Activated naive CD8-positive, alpha-beta T cell treated with anti-CD3 and anti-CD28 coated beads, Interleukin-2, amount 10 ng/mL, durations not matched to agents 7 days and 5 days (primary cell): ENCODE results near the gene BEND7. TPM values are rescaled to one million over a fixed set of nuclear protein-coding genes. Genes with fewer than 3 reads are reported as not detected.
A peak's percentile ranks its signal among the peaks of the same experiment; 100 is the strongest.
"Not testable (repeated sequence)": the region's sequence is repeated elsewhere in the genome, so short reads cannot be mapped to it uniquely, and the experiment has no call there.

ENCODE experiments used
- ATAC-seq: fragments of 150-1000 bp; cut with Tn5 transposase; one replicate; pipeline ENCODE4 v1.10.0; 2021; ENCODE audit warnings: low read depth, moderate library complexity
- POLR2A ChIA-PET: fragments of 350-600 bp; sonication (Branson Sonifier 250); formaldehyde crosslinking; loops from one replicate; lab custom pipeline; 2021; ENCODE audit warnings: antibody characterized with exemption; lab: Charles Lee
- DNase-seq: peaks from one replicate; pipeline ENCODE4 v3.0.0; 2021
- H3K27ac Mint-ChIP-seq: one replicate; pipeline ENCODE4 v1.8.0; 2022; ENCODE audit warnings: mild to moderate bottlenecking, mixed read lengths
- H3K27me3 Mint-ChIP-seq: one replicate; pipeline ENCODE4 v1.8.0; 2022; ENCODE audit warnings: mild to moderate bottlenecking, moderate library complexity, mixed read lengths
- H3K36me3 Mint-ChIP-seq: one replicate; pipeline ENCODE4 v1.8.0; 2021; ENCODE audit warnings: mild to moderate bottlenecking, mixed read lengths
- H3K4me1 Mint-ChIP-seq: one replicate; pipeline ENCODE4 v1.8.0; 2021; ENCODE audit warnings: mixed read lengths
- H3K4me3 Mint-ChIP-seq: one replicate; pipeline ENCODE4 v1.8.0; 2022; ENCODE audit warnings: mild to moderate bottlenecking, moderate library complexity, mixed read lengths
- H3K9me3 Mint-ChIP-seq: one replicate; pipeline ENCODE4 v1.8.0; 2021; ENCODE audit warnings: mixed read lengths
- total RNA-seq, 2 experiments: library from RNA; stranded (reverse); gene quantifications; one replicate each; pipeline ENCODE4 v1.2.3, GENCODE V29; 2021

The BEND7 gene, protein sequence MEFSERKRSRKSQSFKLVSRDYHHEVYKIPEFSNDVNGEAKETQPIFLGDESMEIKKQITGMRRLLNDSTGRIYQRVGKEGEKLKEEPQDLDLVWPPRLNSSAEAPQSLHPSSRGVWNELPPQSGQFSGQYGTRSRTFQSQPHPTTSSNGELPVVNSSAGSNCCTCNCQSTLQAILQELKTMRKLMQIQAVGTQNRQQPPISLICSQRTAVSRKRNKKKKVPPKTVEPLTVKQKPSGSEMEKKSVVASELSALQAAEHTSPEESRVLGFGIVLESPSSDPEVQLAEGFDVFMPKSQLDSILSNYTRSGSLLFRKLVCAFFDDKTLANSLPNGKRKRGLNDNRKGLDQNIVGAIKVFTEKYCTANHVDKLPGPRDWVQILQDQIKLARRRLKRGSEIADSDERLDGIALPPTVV
- not detected for total RNA-seq

DNA sequence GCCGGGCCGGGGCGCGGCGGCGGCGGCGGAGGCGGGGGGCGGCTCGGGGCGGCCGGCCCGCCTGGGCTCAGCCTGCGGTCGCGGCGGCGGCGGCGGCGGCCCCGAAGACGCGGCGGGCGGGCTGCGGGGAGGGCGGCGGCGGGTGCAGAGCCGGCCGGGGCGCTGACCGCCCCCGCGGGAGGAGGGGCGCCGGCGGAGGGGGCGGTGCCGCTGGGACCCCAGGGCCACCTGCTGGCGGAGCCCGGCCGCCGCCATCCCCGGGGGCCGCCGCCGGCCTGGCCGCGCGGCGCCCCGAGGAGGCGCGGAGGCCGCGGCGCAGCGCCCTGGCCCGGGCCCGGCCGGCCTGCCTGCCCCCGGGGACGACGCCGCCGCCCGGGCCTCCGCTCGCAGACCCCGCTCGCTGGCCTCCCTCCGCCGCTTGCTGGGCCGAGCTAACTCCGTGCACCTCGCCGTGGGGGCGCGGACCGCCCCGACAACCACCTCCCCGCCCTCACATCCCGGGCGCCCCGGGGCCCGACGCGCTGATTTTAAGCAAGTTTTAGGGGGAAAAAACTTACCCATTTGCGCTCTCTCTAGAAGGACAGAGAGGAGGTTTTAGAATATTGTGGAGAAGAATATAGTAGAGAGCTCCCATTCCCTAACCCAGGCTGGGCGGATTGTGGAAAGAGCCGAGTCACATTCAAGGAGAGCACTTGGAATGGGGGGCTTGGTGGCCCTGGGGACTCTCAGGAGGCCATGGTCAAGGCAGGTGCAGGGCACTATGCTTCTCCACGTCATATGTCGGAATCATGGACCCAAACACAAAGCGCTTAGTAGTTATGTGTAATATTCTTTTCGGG, at the start of gene BEND7:
TSS of gene BEND7 (minus strand) at position 140 of the 839 bp plus-strand sequence. CDS start 481 bp downstream, outside the sequence.
- peaks cover 54% of the 10 kb centered on the region for H3K27me3 Mint-ChIP-seq
- DNase-seq (peak; percentile 33), ATAC-seq (no peak)
- peaks cover 3% of the 10 kb centered on the region for H3K4me1 Mint-ChIP-seq
- no peaks in the 10 kb centered on the region for H3K36me3 Mint-ChIP-seq
- H3K27ac Mint-ChIP-seq, result no peak within 1 kb of the TSS
- H3K9me3 Mint-ChIP-seq, result no peaks in the 10 kb centered on the region
- POLR2A ChIA-PET, result no interaction called here
- peak within 1 kb of the TSS; percentile 42 for H3K4me3 Mint-ChIP-seq

DNA sequence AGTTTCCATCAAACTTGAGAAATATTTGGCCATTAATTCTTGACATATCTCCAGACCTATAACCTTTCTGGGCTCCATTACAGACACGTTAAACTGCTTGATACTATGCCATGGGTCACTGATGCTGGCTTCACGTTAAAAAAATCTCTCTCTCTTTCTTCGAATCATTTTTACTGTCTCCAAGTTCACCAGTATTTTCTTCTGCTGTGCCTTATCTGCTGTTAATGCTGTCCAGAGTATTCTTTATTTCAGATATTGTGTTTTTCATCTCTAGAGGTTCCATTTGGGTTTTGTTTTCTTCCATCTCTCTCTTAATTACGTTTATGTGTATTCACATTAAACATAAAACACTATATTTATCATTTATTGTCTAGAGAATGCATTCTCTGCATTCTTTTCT, 45.1 kb upstream of the BEND7 start:
- ATAC-seq (no peak), DNase-seq (no peak)
- Mint-ChIP-seq H3K9me3 (peaks cover 2% of the 10 kb centered on the region), H3K27ac (no peak overlapping the region), H3K4me1 (peaks cover 1% of the 10 kb centered on the region), H3K27me3 (peaks cover 29% of the 10 kb centered on the region), H3K4me3 (no peak overlapping the region), H3K36me3 (no peaks in the 10 kb centered on the region)
- POLR2A ChIA-PET, result no interaction called here

DNA sequence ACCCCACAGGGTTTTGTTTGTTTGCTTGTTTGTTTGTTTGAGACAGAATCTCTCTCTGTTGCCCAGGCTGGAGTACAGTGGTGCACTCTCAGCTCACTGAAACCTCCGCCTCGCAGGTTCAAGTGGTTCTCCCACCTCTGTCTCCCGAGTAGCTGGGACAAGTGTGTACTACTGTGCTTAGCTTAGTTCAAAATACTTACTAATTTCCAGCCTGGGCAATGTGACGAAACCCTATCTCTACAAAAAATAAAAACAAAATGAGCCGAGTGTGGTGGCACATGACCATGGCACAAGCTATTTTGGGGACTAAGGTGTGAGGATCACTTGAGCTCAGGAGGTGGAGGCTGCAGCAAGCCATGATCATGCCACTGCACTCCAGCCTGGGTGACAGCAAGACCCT, 42.7 kb upstream of the BEND7 start:
- peaks cover 25% of the 10 kb centered on the region for H3K27me3 Mint-ChIP-seq
- no peaks in the 10 kb centered on the region for H3K36me3 Mint-ChIP-seq
- DNase-seq (no peak), ATAC-seq (no peak)
- H3K4me3 Mint-ChIP-seq, result no peak overlapping the region
- POLR2A ChIA-PET, result no interaction called here
- H3K4me1 Mint-ChIP-seq, result peaks cover 1% of the 10 kb centered on the region
- no peak overlapping the region for H3K27ac Mint-ChIP-seq
- peaks cover 2% of the 10 kb centered on the region for H3K9me3 Mint-ChIP-seq

DNA sequence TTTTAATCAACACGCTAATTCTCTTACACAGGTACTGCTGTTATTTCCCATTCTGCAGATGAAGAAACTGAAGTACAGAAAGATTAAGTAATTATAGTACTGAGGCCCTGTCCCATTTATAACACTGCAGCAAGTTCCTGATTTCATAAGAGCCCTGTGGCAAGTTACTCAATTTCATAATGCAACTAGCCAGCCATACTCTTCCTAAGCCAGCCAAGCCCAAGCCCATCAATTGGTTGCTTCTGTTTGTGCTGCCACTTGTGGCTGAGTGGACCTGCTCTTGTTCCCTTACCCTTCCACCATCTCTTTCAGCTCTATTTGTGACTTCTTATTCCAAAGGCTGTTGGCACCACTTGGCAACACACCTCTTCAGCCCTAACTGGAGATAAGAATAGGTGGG, 38.2 kb upstream of the BEND7 start:
- no peaks in the 10 kb centered on the region for H3K36me3 Mint-ChIP-seq
- no peak for ATAC-seq
- no peak overlapping the region for H3K27ac Mint-ChIP-seq
- POLR2A ChIA-PET, result no interaction called here
- no peak overlapping the region for H3K4me3 Mint-ChIP-seq
- peaks cover 7% of the 10 kb centered on the region for H3K27me3 Mint-ChIP-seq
- DNase-seq, result no peak
- no peaks in the 10 kb centered on the region for H3K9me3 Mint-ChIP-seq
- H3K4me1 Mint-ChIP-seq, result no peaks in the 10 kb centered on the region

DNA sequence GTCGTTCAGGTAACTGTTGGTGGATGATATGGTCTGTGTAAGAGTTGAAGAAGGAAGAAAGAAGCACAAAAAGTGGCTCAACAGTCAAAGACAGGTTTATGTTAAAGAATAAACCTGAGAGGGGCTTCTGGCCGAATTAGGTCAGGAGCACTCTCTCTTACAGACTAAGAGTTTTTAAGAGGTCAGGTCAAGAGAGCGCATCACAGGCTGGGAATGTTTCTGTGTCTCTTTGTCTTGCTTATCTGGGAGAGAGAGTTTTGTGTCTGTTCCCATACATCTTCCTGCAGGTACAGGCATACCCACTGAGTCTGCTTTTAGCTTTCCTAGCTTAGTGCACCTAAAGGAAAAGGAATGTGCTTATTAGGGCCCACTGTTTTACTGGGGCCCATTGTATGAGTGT, 35.8 kb upstream of the BEND7 start:
- no peaks in the 10 kb centered on the region for H3K4me1 Mint-ChIP-seq
- no peak overlapping the region for H3K4me3 Mint-ChIP-seq
- no peaks in the 10 kb centered on the region for H3K9me3 Mint-ChIP-seq
- H3K36me3 Mint-ChIP-seq, result no peaks in the 10 kb centered on the region
- H3K27ac Mint-ChIP-seq, result no peak overlapping the region
- no peak for DNase-seq
- no peak for ATAC-seq
- POLR2A ChIA-PET, result no interaction called here
- peaks cover 7% of the 10 kb centered on the region for H3K27me3 Mint-ChIP-seq

DNA sequence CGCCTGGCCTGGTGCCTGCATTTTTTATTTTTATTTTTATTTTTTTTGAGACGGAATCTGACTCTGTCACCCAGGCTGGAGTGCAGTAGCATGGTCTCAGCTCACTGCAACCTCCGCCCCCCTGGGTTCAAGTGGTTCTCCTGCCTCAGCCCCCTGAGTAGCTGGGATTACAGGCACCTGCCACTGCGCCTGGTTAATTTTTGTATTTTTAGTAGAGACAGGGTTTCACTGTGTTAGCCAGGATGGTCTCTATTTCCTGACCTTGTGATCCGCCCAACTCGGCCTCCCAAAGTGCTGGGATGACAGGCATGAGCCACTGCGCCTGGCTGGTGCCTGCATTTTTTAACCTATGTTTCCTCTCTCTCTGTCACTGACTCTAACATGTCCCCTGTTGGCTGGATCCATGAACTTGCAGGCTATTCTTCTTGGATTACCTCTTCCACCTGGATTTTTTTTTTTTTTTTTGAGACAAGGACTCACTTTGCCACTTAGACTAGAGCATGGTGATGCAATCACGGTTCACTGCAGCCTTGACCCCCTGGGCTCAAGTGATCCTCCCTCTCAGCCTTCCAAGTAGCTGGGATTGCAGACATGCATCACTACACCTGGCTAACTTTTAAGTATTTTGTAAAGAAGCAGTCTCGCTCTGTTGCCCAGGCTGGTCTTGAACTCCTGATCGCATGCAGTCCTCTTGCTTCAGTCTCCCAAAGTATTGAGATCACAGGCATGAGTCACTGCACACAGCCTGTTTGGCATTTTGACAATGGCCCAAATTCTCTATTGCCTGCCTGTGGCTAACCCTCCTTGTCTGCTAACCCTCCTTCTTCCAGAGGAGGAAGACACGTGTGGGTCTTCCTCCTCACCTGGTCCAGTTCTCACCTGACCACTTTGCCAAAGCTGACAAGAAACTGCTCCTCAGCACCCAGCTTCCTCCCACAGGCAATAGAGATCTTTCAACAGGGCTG, 34.9 kb upstream of the BEND7 start:
- Mint-ChIP-seq H3K27ac (no peak overlapping the region), H3K4me3 (no peak overlapping the region), H3K36me3 (no peaks in the 10 kb centered on the region), H3K27me3 (peaks cover 7% of the 10 kb centered on the region), H3K9me3 (no peaks in the 10 kb centered on the region), H3K4me1 (no peaks in the 10 kb centered on the region)
- DNase-seq (no peak), ATAC-seq (no peak)
- POLR2A ChIA-PET, result no interaction called here

DNA sequence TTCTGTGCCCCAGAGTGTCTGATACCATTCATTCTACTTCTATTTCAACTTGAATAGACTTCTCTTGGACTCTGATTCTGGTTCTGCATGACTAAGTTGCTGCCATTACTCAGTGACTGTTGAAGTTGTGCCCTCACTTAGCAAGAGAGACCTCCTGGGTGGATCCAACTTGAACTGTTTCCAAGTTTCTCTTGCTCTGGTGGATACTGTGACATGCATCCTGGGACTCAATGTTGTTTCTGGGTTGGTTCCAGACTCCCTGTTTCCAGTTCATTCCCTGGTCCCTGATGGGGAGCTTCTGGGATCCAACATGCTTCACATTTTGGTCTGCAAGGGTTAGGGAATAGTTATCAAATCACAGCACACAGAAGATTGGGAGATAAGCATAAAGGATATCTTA, 31.8 kb upstream of the BEND7 start:
- H3K27me3 Mint-ChIP-seq, result peaks cover 7% of the 10 kb centered on the region
- no peak overlapping the region for H3K27ac Mint-ChIP-seq
- H3K9me3 Mint-ChIP-seq, result peaks cover 1% of the 10 kb centered on the region
- POLR2A ChIA-PET, result no interaction called here
- ATAC-seq (no peak), DNase-seq (no peak)
- H3K4me3 Mint-ChIP-seq, result no peak overlapping the region
- H3K36me3 Mint-ChIP-seq, result no peaks in the 10 kb centered on the region
- H3K4me1 Mint-ChIP-seq, result peaks cover 2% of the 10 kb centered on the region

DNA sequence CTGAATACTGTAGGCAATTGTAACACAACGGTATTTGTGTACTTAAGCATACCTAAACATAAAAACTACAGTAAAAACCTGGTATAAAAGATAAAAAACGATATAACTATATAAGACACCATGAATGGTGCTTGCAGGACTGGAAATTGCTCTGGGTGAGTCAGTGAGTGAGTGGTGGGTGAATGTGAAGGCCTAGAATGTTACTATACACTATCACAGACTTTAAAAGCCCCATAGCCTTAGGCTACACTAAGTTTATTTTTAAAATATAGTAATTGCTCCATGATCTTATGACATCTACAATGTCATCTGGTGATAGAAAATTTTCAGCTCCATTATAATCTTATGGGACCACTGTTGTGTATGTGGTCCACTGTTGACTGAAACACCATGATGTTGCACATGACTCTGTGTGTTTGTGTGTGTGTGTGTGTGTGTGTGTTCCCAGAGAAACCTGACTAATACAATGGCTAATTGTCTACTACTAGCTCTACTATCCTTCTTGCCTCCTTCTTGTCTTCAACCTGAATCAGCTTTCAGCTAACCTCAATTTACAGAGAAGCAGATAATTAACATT, 30.4 kb upstream of the BEND7 start:
- Mint-ChIP-seq H3K27me3 (peaks cover 7% of the 10 kb centered on the region), H3K4me3 (no peak overlapping the region), H3K36me3 (no peaks in the 10 kb centered on the region), H3K27ac (no peak overlapping the region), H3K9me3 (peaks cover 1% of the 10 kb centered on the region), H3K4me1 (peaks cover 2% of the 10 kb centered on the region)
- POLR2A ChIA-PET, result interaction anchor here (0.7 kb wide), 1 partner anchor 25 kb away, joined by 5 read pairs; no protein-coding TSS in a partner anchor
- DNase-seq (no peak), ATAC-seq (no peak)

DNA sequence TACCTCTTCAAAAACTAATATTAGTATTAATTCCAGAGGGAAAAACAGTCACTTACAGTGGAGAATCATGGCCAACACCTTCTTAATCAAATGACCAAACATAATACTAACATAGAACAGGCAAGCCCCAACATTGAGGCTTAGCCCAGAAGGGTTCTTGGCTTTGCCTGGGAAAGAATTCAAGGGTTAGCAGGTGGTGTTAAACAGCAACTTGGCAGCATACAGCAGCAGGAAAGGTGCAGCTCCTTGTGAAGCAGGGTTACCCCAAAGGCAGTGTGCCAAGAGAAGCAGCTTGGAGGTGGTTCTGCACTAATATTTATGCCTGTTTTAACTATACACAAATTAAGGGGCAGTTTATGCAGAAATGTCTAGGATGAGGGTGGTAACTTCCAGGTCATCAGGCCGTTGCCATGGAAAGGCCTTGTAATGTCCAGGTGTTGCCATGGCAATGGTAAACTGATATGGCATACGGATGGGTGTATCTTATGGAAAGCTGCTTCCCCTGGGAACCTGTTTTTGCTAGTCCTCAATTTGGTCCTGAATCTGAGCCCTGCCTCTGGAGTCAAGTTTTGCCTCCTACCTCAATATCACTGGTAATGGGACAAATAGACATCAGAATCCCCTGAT, 27.2 kb upstream of the BEND7 start:
- H3K4me1 Mint-ChIP-seq, result peaks cover 2% of the 10 kb centered on the region
- POLR2A ChIA-PET, result no interaction called here
- H3K9me3 Mint-ChIP-seq, result peaks cover 1% of the 10 kb centered on the region
- H3K4me3 Mint-ChIP-seq, result no peak overlapping the region
- no peak overlapping the region for H3K27ac Mint-ChIP-seq
- no peaks in the 10 kb centered on the region for H3K36me3 Mint-ChIP-seq
- H3K27me3 Mint-ChIP-seq, result peaks cover 12% of the 10 kb centered on the region
- ATAC-seq (no peak), DNase-seq (no peak)

DNA sequence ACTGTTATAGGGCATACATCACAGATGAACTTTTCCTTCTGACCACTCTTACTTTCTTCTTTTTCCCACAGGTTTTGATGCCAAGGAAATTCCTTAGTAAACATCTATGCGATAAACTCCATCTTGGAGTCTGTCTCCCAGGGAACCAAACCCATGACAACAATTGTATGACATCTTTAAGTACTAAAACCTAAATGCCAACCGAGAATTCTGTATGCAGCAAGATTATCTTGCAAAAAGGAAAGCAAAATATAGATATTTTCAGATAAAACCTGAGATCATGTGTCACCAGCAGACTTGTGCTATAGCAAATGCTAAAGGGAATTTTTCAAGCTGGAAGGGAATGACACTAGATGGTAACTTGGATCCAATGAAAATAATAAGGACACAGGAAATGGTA, 22.0 kb upstream of the BEND7 start:
- POLR2A ChIA-PET, result no interaction called here
- Mint-ChIP-seq H3K4me3 (no peak overlapping the region), H3K9me3 (peaks cover 4% of the 10 kb centered on the region), H3K27ac (no peak overlapping the region), H3K4me1 (no peaks in the 10 kb centered on the region), H3K36me3 (no peaks in the 10 kb centered on the region), H3K27me3 (peaks cover 15% of the 10 kb centered on the region)
- ATAC-seq (no peak), DNase-seq (no peak)

DNA sequence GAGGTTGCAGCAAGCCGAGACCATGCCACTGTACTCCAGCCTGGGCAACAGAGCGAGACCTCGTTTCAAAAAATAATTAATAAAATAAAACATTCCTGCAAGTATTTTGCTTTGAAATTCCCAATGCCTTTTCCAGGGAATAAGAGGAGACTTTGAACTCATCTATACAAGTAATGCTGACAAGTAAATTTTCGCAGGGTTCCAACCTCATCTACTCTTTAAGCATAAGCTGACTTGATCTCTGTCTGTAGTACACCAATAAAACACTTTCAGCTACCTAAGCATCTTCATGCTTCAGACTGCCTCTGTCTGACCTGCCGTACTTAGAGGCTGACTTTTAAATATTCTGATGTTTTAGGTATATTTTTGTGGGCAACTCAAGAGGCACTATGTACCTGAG, 13.7 kb upstream of the BEND7 start:
- Mint-ChIP-seq H3K9me3 (no peaks in the 10 kb centered on the region), H3K36me3 (no peaks in the 10 kb centered on the region), H3K4me1 (no peaks in the 10 kb centered on the region), H3K27me3 (peaks cover 20% of the 10 kb centered on the region), H3K4me3 (no peak overlapping the region), H3K27ac (no peak overlapping the region)
- DNase-seq (no peak), ATAC-seq (no peak)
- POLR2A ChIA-PET, result no interaction called here

DNA sequence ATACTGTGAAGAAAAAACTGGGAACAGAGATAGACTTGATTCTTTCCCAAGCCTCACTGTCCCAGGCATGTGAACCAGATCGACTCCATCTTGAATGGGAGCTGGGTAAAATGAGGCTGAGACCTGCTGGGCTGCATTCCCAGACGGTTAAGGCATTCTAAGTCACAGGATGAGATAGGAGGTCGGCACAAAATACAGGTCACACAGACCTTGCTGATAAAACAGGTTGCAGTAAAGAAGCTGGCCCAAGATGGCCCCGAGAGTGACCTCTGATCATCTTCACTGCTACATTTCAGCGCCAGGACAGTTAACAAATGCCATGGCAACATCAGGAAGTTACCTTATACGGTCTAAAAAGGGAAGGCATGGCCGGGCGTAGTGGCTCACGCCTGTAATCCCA, 9.2 kb upstream of the BEND7 start:
- H3K9me3 Mint-ChIP-seq, result not testable (repeated sequence)

More for the DNA sequence above, 9.2 kb upstream of the BEND7 start:
- DNase-seq, H3K4me1 Mint-ChIP-seq, H3K36me3 Mint-ChIP-seq, POLR2A ChIA-PET, ATAC-seq, H3K27me3 Mint-ChIP-seq, H3K27ac Mint-ChIP-seq, H3K4me3 Mint-ChIP-seq: not testable (repeated sequence)
